OCI-M1 (cell line): Measurements from ENCODE around the gene IL9R.
"Not testable (repeated sequence)": the region's sequence is repeated elsewhere in the genome, so short reads cannot be mapped to it uniquely, and the experiment has no call there.

ENCODE experiments used
- DNase-seq: peaks from one replicate; lab custom pipeline; 2025; lab: John Stamatoyannopoulos, UW

IL9R gene

GRCh38 chrX:155997436-155997835 lies at the start of gene IL9R:
IL9R (plus strand) TSS chrX:155997696; CDS start chrX:155997760, 64 bp downstream.
- no peak for DNase-seq

GRCh38 chrX:155949098-155949497 lies 48.4 kb upstream of the IL9R start:
- no peak for DNase-seq

GRCh38 chrX:155951237-155951789 lies 46.2 kb upstream of the IL9R start:
- DNase-seq: no peak

- DNase-seq: no peak
These were observed 44.4 kb upstream of the IL9R start for GRCh38 chrX:155953055-155953454.

- DNase-seq: no peak
These were observed 42.7 kb upstream of the IL9R start for GRCh38 chrX:155954793-155955192.

GRCh38 chrX:155956099-155956498 lies 41.4 kb upstream of the IL9R start:
- no peak for DNase-seq

GRCh38 chrX:155956649-155957048 lies 40.8 kb upstream of the IL9R start:
- no peak for DNase-seq

- no peak for DNase-seq
These were observed 39.7 kb upstream of the IL9R start for GRCh38 chrX:155957843-155958242.

GRCh38 chrX:155959018-155959587 lies 38.4 kb upstream of the IL9R start:
- no peak for DNase-seq

- DNase-seq: no peak
These were observed 34.6 kb upstream of the IL9R start for GRCh38 chrX:155962906-155963305.

- peak; percentile 67 for DNase-seq
These were observed 30.6 kb upstream of the IL9R start for GRCh38 chrX:155966876-155967275.

GRCh38 chrX:155967653-155968325 lies 29.7 kb upstream of the IL9R start:
- DNase-seq: peak; percentile 41

- peak; percentile 41 for DNase-seq
These were observed 29.2 kb upstream of the IL9R start for GRCh38 chrX:155968326-155968661.

GRCh38 chrX:155968791-155969190 lies 28.7 kb upstream of the IL9R start:
- peak; percentile 32 for DNase-seq

GRCh38 chrX:155971658-155972057 lies 25.8 kb upstream of the IL9R start:
- DNase-seq: peak; percentile 5

GRCh38 chrX:155972241-155972640 lies 25.3 kb upstream of the IL9R start:
- not testable (repeated sequence) for DNase-seq

- no peak for DNase-seq
These were observed 14.2 kb upstream of the IL9R start for GRCh38 chrX:155983326-155983725.

- no peak for DNase-seq
These were observed 12.3 kb upstream of the IL9R start for GRCh38 chrX:155985208-155985607.

GRCh38 chrX:155986995-155987394 lies 10.5 kb upstream of the IL9R start:
- not testable (repeated sequence) for DNase-seq

GRCh38 chrX:155988859-155989258 lies 8.6 kb upstream of the IL9R start:
- no peak for DNase-seq

- no peak for DNase-seq
These were observed 4.1 kb upstream of the IL9R start for GRCh38 chrX:155993421-155993820.

- no peak for DNase-seq
These were observed 2.1 kb upstream of the IL9R start for GRCh38 chrX:155995321-155995875.

- no peak for DNase-seq
These were observed 620 bp downstream of the IL9R start for GRCh38 chrX:155998116-155998515.
